NT2/D1 (cell line): Measurements from ENCODE around the gene ITFG1.

Experiments
- YY1 ChIP-seq: IDR thresholded peaks from 2 replicates; pipeline ENCODE4 v1.6.1; 2011; ENCODE audit not compliant: insufficient read length, insufficient read depth
- ZNF274 ChIP-seq: IDR thresholded peaks from 2 replicates; pipeline ENCODE4 v1.6.1; 2011; ENCODE audit warnings: mild to moderate bottlenecking, low read depth, low read length

GRCh38 chr16:47180073-47180472 lies 280.8 kb downstream of the ITFG1 start:
- no peak for TF ChIP-seq YY1
- no peak for TF ChIP-seq ZNF274
